Measurements from ENCODE around the gene NMD3. TPM values are rescaled to one million over a fixed set of nuclear protein-coding genes. Genes with fewer than 3 reads are reported as not detected.

Gene NMD3
- total and polyA plus RNA-seq, 2 of the 13 experiments (the other 11 are each of a cell fraction or from before 2014, with no cell fraction given): 44.2 to 55.2 TPM

DNA sequence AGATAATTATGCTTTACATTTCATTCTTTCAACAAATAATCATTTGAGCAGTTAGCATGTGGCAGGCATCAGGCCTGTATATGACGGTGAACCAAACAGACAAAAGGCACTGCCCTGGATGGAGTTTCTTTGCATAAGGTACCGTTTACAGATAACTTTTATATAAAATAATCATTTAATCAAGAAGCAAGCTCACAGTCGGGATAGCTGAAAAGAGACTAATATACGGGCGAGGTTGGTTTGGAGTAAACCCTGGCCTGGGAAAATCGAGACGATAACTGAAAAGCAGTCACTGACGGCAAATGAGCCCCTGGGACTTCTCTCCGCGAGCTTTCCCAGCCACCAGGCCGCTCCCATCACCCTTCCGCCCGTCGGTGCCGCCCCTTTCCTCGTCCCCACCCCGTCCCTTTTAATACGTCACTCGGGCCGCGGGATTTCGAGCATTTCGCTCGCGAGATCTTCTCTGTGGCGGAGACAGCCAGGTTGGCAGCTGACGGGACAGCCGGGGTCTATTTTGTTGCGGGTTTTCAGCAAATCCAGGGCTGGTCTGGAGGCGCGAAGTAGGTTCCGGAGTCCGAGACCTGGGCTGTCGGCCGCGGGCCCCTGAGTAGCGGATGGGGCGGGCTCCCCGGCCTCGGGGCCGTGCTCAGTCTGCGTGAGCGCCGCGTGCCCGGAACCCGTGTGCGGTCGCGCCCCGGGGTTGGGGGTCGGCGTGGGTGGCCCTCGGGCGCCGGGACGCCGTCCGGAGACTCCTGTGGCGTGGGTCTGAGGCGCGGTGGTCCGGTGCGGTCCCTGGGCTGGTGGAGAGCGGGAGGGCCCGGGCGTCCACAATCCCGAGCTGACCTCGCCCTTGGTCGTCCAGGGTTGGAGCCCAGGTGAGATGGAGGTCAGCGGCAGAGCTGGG is at the start of gene NMD3 (continued):
- TF ChIP-seq, protein P1, sequence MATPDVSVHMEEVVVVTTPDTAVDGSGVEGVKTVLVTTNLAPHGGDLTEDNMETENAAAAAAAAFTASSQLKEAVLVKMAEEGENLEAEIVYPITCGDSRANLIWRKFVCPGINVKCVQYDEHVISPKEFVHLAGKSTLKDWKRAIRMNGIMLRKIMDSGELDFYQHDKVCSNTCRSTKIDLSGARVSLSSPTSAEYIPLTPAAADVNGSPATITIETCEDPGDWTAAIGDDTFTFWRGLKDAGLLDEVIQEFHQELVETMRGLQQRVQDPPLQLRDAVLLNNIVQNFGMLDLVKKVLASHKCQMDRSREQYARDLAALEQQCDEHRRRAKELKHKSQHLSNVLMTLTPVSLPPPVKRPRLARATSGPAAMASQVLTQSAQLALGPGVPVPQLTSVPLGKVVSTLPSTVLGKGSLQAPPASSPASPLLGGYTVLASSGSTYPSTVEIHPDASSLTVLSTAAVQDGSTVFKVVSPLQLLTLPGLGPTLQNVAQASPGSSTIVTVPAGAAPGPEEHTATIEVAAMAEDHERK (CRISPR knock-in tag; IDR thresholded peaks at IDR 0.05; ENCODE audit: low read depth): no peak
- TF ChIP-seq ZNF782 (CRISPR knock-in tag; IDR thresholded peaks at IDR 0.05; ENCODE audit: borderline replicate concordance) (no peak), ERF (CRISPR knock-in tag; IDR thresholded peaks at IDR 0.05) (no peak; the same call in 1 of the 2 replicates), ZNF558 (CRISPR knock-in tag; IDR thresholded peaks at IDR 0.05; ENCODE audit: borderline replicate concordance) (no peak; the same call in 1 of the 2 replicates), ZNF12 (CRISPR knock-in tag; IDR thresholded peaks at IDR 0.05) (no peak), ZNF724P (CRISPR knock-in tag; IDR thresholded peaks at IDR 0.05; ENCODE audit: borderline replicate concordance) (no peak), ATF7-NPFF (CRISPR knock-in tag; IDR thresholded peaks at IDR 0.05; ENCODE audit: low read depth) (peak; percentile 62; the same call in 1 of the 2 replicates), FOSL2 (CRISPR knock-in tag; IDR thresholded peaks at IDR 0.05) (no peak), EP300 (IDR thresholded peaks at IDR 0.05; ENCODE audit: low read depth in 2 of 2, low read length in 2 of 2) (0 out of 4 replicates have a peak, but pooled peaks of 1 of the 2 experiments have one; percentile 0), EP300 (CRISPR knock-in tag; IDR thresholded peaks at IDR 0.05; ENCODE audit: borderline replicate concordance) (no peak), ZNF225 (CRISPR knock-in tag; IDR thresholded peaks at IDR 0.05) (peak; percentile 79; the same call in 1 of the 2 replicates), ARHGAP35 (CRISPR knock-in tag; IDR thresholded peaks at IDR 0.05; ENCODE audit: borderline replicate concordance) (no peak; the same call in 1 of the 2 replicates), KLF15 (CRISPR knock-in tag; IDR thresholded peaks at IDR 0.05; ENCODE audit: borderline replicate concordance) (no peak), CC2D1A (CRISPR knock-in tag; IDR thresholded peaks at IDR 0.05) (no peak)
- TF ChIP-seq, protein P2, sequence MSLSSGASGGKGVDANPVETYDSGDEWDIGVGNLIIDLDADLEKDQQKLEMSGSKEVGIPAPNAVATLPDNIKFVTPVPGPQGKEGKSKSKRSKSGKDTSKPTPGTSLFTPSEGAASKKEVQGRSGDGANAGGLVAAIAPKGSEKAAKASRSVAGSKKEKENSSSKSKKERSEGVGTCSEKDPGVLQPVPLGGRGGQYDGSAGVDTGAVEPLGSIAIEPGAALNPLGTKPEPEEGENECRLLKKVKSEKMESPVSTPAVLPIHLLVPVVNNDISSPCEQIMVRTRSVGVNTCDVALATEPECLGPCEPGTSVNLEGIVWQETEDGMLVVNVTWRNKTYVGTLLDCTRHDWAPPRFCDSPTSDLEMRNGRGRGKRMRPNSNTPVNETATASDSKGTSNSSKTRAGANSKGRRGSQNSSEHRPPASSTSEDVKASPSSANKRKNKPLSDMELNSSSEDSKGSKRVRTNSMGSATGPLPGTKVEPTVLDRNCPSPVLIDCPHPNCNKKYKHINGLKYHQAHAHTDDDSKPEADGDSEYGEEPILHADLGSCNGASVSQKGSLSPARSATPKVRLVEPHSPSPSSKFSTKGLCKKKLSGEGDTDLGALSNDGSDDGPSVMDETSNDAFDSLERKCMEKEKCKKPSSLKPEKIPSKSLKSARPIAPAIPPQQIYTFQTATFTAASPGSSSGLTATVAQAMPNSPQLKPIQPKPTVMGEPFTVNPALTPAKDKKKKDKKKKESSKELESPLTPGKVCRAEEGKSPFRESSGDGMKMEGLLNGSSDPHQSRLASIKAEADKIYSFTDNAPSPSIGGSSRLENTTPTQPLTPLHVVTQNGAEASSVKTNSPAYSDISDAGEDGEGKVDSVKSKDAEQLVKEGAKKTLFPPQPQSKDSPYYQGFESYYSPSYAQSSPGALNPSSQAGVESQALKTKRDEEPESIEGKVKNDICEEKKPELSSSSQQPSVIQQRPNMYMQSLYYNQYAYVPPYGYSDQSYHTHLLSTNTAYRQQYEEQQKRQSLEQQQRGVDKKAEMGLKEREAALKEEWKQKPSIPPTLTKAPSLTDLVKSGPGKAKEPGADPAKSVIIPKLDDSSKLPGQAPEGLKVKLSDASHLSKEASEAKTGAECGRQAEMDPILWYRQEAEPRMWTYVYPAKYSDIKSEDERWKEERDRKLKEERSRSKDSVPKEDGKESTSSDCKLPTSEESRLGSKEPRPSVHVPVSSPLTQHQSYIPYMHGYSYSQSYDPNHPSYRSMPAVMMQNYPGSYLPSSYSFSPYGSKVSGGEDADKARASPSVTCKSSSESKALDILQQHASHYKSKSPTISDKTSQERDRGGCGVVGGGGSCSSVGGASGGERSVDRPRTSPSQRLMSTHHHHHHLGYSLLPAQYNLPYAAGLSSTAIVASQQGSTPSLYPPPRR (CRISPR knock-in tag; IDR thresholded peaks at IDR 0.05; ENCODE audit: borderline replicate concordance): no peak; the same call in 1 of the 2 replicates
- TF ChIP-seq, protein P3, sequence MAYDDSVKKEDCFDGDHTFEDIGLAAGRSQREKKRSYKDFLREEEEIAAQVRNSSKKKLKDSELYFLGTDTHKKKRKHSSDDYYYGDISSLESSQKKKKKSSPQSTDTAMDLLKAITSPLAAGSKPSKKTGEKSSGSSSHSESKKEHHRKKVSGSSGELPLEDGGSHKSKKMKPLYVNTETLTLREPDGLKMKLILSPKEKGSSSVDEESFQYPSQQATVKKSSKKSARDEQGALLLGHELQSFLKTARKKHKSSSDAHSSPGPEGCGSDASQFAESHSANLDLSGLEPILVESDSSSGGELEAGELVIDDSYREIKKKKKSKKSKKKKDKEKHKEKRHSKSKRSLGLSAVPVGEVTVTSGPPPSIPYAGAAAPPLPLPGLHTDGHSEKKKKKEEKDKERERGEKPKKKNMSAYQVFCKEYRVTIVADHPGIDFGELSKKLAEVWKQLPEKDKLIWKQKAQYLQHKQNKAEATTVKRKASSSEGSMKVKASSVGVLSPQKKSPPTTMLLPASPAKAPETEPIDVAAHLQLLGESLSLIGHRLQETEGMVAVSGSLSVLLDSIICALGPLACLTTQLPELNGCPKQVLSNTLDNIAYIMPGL (CRISPR knock-in tag; IDR thresholded peaks at IDR 0.05; ENCODE audit: borderline replicate concordance in 1 of 2, low read depth in 1 of 2): peak; percentile 53 to 82
- TF ChIP-seq, protein P4, sequence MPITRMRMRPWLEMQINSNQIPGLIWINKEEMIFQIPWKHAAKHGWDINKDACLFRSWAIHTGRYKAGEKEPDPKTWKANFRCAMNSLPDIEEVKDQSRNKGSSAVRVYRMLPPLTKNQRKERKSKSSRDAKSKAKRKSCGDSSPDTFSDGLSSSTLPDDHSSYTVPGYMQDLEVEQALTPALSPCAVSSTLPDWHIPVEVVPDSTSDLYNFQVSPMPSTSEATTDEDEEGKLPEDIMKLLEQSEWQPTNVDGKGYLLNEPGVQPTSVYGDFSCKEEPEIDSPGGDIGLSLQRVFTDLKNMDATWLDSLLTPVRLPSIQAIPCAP (CRISPR knock-in tag; IDR thresholded peaks at IDR 0.05; ENCODE audit: low read depth): no peak
- TF ChIP-seq, protein P5, sequence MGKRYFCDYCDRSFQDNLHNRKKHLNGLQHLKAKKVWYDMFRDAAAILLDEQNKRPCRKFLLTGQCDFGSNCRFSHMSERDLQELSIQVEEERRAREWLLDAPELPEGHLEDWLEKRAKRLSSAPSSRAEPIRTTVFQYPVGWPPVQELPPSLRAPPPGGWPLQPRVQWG (CRISPR knock-in tag; IDR thresholded peaks at IDR 0.05; ENCODE audit: borderline replicate concordance, low read depth): no peak
